Stimulated activated CD4-positive, alpha-beta T cell treated with anti-CD3 and anti-CD28 coated beads, Interleukin-4, amount 100 ng/mL, for 48 hours (primary cell): Measurements from ENCODE around the gene STMN1.

Experiments
- DNase-seq, 2 donors: peaks; one replicate each; pipeline ENCODE4 v3.0.0-alpha.2; 2020; ENCODE audit warnings: low read depth in 2 of 2

The STMN1 gene

GRCh38 chr1:25895365-25895990, 10.7 kb downstream of the STMN1 start:
- DNase-seq, result peak; percentile 83

DNA sequence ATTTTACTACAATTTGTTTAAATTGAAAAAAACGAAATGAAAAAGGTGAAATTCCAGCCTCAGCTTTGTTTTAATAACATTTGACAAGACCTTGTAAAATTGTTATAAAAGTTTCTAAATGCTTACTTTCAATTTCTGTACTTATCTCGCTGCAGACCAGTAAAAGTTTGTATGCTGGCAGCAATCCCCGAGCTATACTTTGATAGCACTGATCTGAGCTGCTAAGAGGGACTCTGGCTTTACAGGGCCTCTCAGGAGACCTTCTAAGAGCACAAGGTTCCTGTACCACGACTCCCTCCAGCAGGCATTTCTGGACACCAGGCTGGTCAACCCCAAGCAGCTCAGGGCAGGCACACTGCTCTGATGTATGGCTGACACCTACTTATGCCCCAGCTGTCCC, 13.1 kb downstream of the STMN1 start:
- no peak for DNase-seq

GRCh38 chr1:25891606-25892005, 14.6 kb downstream of the STMN1 start:
- DNase-seq, result no peak

DNA sequence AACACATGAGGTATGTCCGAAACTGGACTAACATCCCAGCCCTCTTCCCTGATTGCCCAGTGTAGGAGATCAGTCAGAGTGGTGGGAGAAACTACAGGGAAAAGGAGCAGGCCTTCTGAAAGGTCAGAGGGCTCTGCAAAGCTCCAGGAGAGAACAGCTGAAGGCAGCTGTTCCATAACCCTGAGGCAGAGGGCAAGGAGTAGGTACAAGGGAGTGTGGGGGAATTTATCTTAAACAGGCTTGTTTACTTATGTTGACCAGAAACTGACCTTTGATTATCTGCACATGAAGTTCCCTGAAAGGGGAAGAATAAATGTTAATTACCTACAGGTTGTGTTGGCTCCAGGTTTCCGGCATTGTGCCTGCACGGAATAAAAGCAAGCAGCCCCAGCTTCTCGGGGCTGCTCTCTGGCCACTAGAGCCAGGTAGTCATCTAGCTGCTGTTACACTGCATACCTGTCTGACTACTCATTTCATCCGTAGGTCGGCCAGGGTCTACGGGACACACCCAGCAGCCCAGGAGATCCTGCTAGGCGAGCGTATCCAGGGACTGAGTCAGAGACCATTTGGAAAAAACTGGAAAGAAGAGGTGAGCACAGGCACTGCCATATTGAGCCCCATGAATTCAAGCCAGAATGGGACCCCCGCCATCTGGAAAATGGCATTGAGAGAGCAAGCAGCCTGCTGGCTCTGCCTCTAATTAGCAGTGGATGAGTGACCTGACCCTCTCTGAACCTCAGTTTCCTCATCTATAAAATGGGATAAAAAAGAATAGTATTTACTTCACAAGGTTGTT, 15.8 kb downstream of the STMN1 start:
- DNase-seq, result no peak

GRCh38 chr1:25889470-25889869, 16.7 kb downstream of the STMN1 start:
- DNase-seq, result no peak

GRCh38 chr1:25888426-25888987, 17.7 kb downstream of the STMN1 start:
- DNase-seq, result no peak

- DNase-seq, result no peak
Observed at GRCh38 chr1:25885602-25886001, 20.6 kb downstream of the STMN1 start.

DNA sequence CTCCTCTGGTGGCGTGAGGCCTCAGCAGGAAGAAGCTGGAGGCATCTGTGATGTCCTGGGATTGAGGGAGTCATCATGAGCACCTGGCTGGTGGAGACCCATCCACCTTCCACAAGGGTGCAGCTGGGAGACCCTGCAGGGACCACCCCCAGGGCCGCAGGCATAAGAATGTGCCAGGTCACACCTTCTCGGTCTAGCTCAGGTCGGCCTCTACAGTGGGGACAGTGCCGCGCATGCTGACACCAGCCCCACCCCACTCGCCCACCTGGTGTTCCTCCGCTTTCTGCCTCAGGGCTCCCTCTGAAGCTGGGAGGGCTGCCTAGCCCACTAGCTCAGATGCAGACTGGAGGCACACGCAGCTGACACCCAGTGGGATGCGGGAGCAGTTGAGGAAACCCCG, 25.0 kb downstream of the STMN1 start:
- no peak for DNase-seq

- DNase-seq, result no peak
Observed at GRCh38 chr1:25880518-25880917, 25.7 kb downstream of the STMN1 start.

GRCh38 chr1:25879675-25880074, 26.5 kb downstream of the STMN1 start:
- DNase-seq, result no peak

GRCh38 chr1:25878690-25879089, 27.5 kb downstream of the STMN1 start:
- no peak for DNase-seq

- no peak for DNase-seq
Observed at GRCh38 chr1:25877155-25877554, 29.1 kb downstream of the STMN1 start.

DNA sequence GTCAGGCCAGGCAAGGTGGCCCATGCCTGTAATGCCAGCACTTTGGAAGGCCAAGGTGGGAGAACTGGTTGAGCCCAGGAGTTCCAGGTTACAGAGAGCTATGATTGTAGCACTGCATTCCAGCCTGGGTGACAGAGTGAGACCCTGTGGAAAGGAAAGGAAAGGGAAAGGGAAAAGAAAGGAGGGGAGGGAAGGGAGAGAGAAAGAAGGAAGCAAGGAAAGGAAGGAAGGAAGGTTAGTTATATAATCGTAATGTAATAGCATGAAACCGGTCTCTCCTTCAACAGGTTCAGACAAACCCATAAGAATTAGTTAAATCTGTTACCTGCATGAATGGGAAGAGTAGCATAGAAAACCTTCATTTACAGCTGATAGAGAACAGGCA, 29.5 kb downstream of the STMN1 start:
- DNase-seq, result no peak

GRCh38 chr1:25875856-25876692, 30.1 kb downstream of the STMN1 start:
- DNase-seq, result no peak

DNA sequence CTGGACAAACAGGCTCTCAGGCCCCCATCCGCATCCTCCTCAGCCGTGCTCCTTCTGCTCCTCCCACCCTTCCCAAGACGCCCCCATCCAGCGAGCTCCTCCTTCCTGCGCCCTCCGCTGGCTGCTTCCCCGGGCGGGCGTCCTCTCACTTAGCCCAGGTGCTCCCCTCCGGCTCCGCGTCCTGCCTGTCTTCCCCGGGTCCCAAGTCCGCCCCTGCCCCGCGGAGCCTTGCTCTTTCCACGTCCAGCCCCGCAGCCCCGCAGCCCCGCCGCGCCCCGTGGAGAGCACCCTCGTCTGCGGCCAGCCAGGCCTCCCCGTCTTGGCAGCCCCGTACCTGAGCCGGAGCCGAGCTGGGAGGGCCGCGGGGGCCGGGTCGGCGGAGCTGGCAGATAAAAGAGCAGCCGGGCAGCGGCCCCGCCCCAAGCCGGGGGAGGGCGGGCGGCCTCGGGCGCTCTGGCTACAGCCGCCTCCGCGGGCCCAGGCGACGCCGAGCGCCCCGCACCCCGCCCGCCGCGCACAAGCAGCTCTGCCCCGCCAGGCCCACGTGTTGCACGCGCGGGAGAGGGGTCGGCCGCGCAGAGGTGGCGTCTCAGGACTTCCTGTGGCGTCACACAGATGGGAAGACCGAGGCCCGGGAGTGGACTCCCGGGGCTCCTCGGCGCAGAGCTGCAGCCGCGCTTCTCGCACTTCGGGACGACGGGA, 30.9 kb downstream of the STMN1 start, which contains the start of gene PAQR7:
PAQR7 (minus strand) TSS at position 555 of the 702 bp plus-strand sequence. CDS start 11,869 bp downstream, outside the sequence.
- peak; percentile 49 to 51 for DNase-seq

DNA sequence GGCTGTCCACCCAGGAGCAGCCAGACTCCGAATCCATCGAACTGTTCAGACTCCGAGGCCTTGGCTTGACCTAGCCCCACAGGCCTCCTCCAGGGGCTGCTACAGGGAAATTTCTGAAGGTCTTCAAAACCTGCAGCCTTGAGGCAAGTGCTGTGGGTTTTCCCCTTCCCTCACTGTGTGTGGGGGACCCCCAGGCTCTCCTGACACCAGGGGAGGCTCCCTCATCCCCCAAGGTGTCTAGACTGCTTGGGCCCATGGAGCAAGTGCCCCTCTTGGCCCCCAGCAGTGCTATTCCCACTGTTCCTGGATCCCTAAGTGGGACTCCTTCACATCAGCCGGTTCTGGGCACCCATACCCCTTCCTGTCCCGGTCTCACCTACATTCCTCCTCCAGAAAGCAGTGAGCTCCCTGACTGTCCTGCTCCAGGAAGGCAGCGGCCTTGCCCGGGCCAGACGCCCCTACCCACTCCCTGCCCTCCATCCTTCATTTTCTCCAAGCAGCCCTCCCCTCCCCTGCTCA, 31.5 kb downstream of the STMN1 start:
- no peak for DNase-seq

DNA sequence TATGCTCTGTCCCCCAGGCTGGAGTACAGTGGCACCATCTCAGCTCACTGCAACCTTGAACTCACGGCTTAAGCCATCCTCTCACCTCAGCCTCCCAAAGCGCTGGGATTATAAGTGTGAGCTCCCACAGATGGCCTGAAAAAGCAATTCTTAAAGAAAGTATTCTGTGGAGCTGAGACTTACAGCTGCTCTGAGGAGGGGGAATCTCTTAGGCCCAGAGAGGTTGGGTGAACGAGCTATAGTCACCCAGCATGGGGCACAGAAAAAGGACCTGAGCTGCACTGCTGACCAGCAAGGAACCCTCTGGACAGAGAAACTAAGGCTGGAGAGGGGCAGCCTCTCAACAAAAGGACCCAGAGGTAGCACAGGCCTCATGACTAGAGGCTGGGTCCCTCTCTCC, 32.0 kb downstream of the STMN1 start:
- DNase-seq, result no peak

- no peak for DNase-seq
Observed at GRCh38 chr1:25873120-25873519, 33.1 kb downstream of the STMN1 start.

GRCh38 chr1:25872713-25873112, 33.5 kb downstream of the STMN1 start:
- DNase-seq, result no peak

DNA sequence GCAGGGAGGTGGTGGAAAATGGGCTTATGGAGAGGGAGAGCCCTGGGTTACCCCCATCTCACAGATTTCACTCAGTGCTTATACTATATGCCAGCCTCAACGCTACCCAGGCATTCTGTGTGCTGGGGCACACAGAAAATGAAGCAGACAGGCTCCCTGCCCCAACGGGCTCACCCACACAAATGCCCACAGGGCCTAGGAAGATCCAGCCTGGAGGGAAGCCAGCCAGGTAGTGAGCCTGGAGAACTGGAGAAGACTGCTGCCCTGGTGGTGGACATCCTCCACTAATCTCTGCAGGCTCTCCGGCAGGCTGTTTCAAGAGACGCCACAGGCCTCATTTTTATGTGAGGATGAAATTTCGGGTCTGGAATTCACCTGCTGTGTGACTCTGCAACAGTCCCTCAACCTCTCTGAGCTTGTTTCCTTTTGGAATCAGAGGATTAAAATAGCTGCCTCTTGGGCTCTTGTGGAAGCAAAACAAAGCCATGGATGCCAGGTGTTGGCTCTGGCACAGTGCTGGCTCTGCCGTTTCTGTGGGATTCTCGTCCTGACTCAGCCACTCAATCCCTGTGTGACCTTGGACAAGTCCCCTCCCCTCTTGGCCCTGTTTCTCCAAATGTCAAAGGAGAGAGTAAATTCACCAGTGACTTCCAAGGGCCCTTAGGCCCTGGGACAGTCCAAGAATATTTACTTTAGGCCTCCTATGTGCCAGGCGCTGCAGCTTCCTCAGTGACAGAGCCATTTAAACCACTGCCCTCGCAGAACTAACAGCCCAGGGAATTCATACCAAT, 34.3 kb downstream of the STMN1 start:
- DNase-seq, result no peak
